ENCODE data around the gene NFATC1. TPM values are rescaled to one million over a fixed set of nuclear protein-coding genes. Genes with fewer than 3 reads are reported as not detected.
A peak's percentile ranks its signal among the peaks of the same experiment; 100 is the strongest.

NFATC1 gene
- total RNA-seq, 1 donor from 2014 or later: 52.6 TPM

DNA sequence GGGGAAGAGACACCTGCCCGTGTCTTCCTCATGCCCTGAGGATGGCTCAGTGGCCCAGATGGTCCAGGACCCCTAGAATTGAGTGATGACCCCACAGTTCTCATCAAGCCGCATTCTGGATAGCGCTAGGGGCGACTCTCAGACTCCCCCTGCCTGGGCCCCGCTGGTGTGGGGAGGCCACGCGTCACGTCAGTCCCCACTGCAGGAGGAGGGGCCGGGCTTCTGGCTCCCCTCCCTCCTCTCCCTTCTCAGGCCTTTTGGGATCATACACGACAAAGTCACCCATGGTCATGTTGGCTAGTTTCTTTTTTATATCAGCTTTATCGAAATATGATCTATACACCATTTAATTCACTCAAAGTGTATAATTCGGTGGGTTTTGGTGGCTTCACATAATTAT lies 61.5 kb downstream of the NFATC1 start:
- ATAC-seq (ENCODE audit: low read depth) (no peak), DNase-seq (no peak)
- intact Hi-C loops (cut with micrococcal nuclease): no loop called here
- Mint-ChIP-seq H3K4me1 (peaks cover 36% of the 10 kb centered on the region), H3K27ac (peak overlapping the region; percentile 50), H3K27me3 (no peaks in the 10 kb centered on the region), H3K36me3 (ENCODE audit: low read depth) (peaks cover 55% of the 10 kb centered on the region), H3K9me3 (no peaks in the 10 kb centered on the region), H3K4me3 (no peak overlapping the region)
- TF ChIP-seq, protein P1, sequence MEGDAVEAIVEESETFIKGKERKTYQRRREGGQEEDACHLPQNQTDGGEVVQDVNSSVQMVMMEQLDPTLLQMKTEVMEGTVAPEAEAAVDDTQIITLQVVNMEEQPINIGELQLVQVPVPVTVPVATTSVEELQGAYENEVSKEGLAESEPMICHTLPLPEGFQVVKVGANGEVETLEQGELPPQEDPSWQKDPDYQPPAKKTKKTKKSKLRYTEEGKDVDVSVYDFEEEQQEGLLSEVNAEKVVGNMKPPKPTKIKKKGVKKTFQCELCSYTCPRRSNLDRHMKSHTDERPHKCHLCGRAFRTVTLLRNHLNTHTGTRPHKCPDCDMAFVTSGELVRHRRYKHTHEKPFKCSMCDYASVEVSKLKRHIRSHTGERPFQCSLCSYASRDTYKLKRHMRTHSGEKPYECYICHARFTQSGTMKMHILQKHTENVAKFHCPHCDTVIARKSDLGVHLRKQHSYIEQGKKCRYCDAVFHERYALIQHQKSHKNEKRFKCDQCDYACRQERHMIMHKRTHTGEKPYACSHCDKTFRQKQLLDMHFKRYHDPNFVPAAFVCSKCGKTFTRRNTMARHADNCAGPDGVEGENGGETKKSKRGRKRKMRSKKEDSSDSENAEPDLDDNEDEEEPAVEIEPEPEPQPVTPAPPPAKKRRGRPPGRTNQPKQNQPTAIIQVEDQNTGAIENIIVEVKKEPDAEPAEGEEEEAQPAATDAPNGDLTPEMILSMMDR (IDR thresholded peaks at IDR 0.05): no peak
- ChIA-PET POLR2A (no interaction called here), CTCF (no interaction called here)

- DNase-seq: no peak
- Mint-ChIP-seq H3K27ac (no peak overlapping the region), H3K27me3 (no peaks in the 10 kb centered on the region), H3K4me3 (no peak overlapping the region), H3K4me1 (peaks cover 40% of the 10 kb centered on the region), H3K36me3 (ENCODE audit: low read depth) (peaks cover 54% of the 10 kb centered on the region), H3K9me3 (no peaks in the 10 kb centered on the region)
- intact Hi-C loops (cut with micrococcal nuclease): no loop called here
- TF ChIP-seq, protein P1 (IDR thresholded peaks at IDR 0.05): no peak
- ATAC-seq (ENCODE audit: low read depth): no peak
- ChIA-PET POLR2A (no interaction called here), CTCF (no interaction called here)
Measured at GRCh38 chr18:79457652-79458051, 61.9 kb downstream of the NFATC1 start.

DNA sequence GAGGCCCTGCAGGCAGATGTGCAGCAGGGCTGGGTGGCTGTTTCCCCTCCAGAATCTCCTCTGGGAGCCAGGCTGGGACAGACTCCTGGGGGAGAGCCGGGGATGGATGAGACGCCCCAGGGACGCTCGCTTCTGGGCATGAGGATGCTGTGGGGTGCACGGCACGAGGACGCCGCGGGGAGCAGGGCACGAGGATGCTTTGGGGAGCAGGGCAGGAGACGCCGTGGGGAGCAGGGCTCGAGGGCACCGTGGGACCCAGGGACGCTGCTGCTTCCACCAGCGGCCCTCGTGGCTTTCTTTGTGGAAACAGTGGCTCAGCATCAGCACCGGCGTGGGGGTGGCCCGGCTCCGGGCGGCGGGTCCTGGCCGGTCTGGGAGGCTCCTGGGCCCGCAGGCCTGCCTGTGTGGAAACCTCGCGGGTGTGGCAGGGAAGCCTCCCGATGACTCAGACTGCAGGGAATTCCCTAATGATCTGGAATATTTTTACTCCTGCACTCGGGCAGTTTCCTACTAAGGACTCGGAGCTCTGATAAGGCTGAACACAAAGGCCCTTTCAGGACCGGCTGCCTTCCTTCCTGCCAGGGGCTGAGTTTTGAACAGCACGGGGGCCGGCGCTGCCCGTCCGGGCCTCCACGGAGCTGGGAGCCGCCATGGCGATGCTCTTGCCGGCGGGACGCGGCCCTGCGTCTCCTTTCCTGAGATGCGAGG lies 62.6 kb downstream of the NFATC1 start:
- DNase-seq (no peak), ATAC-seq (ENCODE audit: low read depth) (no peak)
- intact Hi-C loops (cut with micrococcal nuclease): no loop called here
- Mint-ChIP-seq H3K4me1 (peaks cover 46% of the 10 kb centered on the region), H3K4me3 (no peak overlapping the region), H3K36me3 (ENCODE audit: low read depth) (peaks cover 53% of the 10 kb centered on the region), H3K9me3 (no peaks in the 10 kb centered on the region), H3K27me3 (no peaks in the 10 kb centered on the region), H3K27ac (no peak overlapping the region)
- CTCF ChIA-PET: no interaction called here
- POLR2A ChIA-PET: no interaction called here
- TF ChIP-seq, protein P1 (IDR thresholded peaks at IDR 0.05): no peak

GRCh38 chr18:79458917-79459803 lies 63.4 kb downstream of the NFATC1 start:
- no peak for DNase-seq
- H3K27me3 Mint-ChIP-seq: no peaks in the 10 kb centered on the region
- peak overlapping the region; percentile 81 for H3K4me3 Mint-ChIP-seq
- peaks cover 47% of the 10 kb centered on the region for H3K36me3 Mint-ChIP-seq (ENCODE audit: low read depth)
- intact Hi-C loops (cut with micrococcal nuclease): no loop called here
- TF ChIP-seq, protein P1 (IDR thresholded peaks at IDR 0.05): no peak
- CTCF ChIA-PET: interaction anchor here (0.8 kb wide), 1 partner anchor 64 kb away, joined by 3 read pairs; no protein-coding TSS in a partner anchor
- H3K9me3 Mint-ChIP-seq: no peaks in the 10 kb centered on the region
- ATAC-seq (ENCODE audit: low read depth): no peak
- POLR2A ChIA-PET: interaction anchor here (0.7 to 1.3 kb wide), 3 partner anchors 23 to 65 kb away, joined by 3 to 7 read pairs (median 4); no protein-coding TSS in a partner anchor
- H3K4me1 Mint-ChIP-seq: peaks cover 52% of the 10 kb centered on the region
- H3K27ac Mint-ChIP-seq: peak overlapping the region; percentile 97

All from activated B cell treated with CpG ODN at 0.5 μM for 24 hours (primary cell).